ENCODE results near the gene ROBO1.

The ROBO1 gene

DNA sequence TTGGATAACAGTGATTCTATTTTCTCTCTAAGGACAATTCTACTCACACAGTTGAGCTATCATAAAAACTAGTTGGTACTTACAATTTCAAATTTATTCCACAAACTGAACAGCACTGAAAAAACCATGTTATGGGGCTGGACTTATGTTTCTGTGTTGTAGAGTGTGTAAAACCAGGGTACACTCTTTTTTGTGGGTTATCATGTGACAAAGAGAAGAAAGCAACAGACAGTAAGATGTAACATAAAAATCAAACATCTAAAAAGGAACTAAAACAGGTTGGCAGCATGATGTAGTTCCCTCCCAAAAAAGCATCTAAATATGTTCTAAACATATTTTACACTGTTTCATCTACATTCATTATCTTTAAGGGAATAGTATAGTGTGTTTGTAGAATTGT is 757.9 kb downstream of the ROBO1 start:
- no peaks in the 10 kb centered on the region for H3K27me3 Mint-ChIP-seq (ENCODE audit: low read depth, poor library complexity)
- no peaks in the 10 kb centered on the region for H3K36me3 Mint-ChIP-seq (ENCODE audit: low read depth)
- no peak for DNase-seq
- no peaks in the 10 kb centered on the region for H3K9me3 Mint-ChIP-seq
- peaks cover 90% of the 10 kb centered on the region for H3K4me1 Mint-ChIP-seq
- no peak overlapping the region for H3K27ac Mint-ChIP-seq
- no peak for TF ChIP-seq CTCF (IDR thresholded peaks at IDR 0.05)
- H3K4me3 Mint-ChIP-seq, result peak overlapping the region; percentile 43

DNA sequence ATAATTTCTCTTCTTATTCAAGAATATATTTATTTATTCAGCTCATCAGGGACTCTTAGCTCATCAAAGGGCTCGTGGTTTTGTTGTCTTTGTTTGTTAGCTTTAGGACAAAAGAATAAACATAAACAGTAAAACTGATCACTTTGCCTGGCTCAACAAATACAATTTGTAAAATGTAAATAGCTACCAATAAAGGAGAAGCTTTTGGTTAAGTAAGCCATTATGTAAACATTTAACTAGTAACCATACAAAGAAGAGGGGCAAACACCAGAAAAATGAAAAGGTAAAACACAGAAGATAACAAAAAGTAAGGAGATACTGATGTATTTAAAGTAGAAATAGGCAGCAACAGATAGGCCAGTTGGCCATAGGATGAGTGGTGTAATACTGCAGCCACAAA is 761.7 kb downstream of the ROBO1 start:
- Mint-ChIP-seq H3K27me3 (ENCODE audit: low read depth, poor library complexity) (no peaks in the 10 kb centered on the region), H3K4me1 (peaks cover 75% of the 10 kb centered on the region), H3K4me3 (peak overlapping the region; percentile 3), H3K27ac (no peak overlapping the region), H3K9me3 (no peaks in the 10 kb centered on the region), H3K36me3 (ENCODE audit: low read depth) (no peaks in the 10 kb centered on the region)
- no peak for DNase-seq
- no peak for TF ChIP-seq CTCF (IDR thresholded peaks at IDR 0.05)

- TF ChIP-seq CTCF (IDR thresholded peaks at IDR 0.05), result no peak
- Mint-ChIP-seq H3K4me3 (peak overlapping the region; percentile 46), H3K27me3 (ENCODE audit: low read depth, poor library complexity) (no peaks in the 10 kb centered on the region), H3K36me3 (ENCODE audit: low read depth) (peaks cover 10% of the 10 kb centered on the region), H3K9me3 (peaks cover 8% of the 10 kb centered on the region), H3K27ac (peak overlapping the region; percentile 73), H3K4me1 (peaks cover 65% of the 10 kb centered on the region)
- peak; percentile 24 for DNase-seq
These were observed 762.7 kb downstream of the ROBO1 start for GRCh38 chr3:79005084-79005483.

DNA sequence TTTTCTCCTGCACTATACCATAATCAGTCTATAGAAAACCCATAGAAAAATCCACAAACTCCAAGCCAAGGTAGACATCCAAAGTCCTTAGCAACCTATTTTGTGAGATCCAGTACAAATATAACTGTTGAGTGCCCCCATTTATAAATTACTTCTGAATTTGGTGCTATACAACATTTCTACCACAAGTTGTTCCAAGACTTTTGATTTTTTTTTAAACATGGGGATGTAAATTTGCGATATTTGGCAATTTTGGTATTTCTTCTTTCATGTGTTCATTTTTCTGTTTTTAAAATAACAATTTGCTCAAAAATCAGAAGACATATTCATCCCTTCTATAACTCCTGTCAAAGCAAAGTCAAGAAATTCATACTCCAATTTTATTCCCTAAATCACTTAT is 763.8 kb downstream of the ROBO1 start:
- peaks cover 19% of the 10 kb centered on the region for H3K9me3 Mint-ChIP-seq
- H3K27ac Mint-ChIP-seq, result no peak overlapping the region
- no peak overlapping the region for H3K4me3 Mint-ChIP-seq

GRCh38 chr3:79002465-79003372 is 765.1 kb downstream of the ROBO1 start:
- no peak overlapping the region for H3K4me3 Mint-ChIP-seq
- H3K4me1 Mint-ChIP-seq, result peaks cover 56% of the 10 kb centered on the region
- H3K9me3 Mint-ChIP-seq, result peaks cover 24% of the 10 kb centered on the region
- H3K27ac Mint-ChIP-seq, result peak overlapping the region; percentile 12
- no peaks in the 10 kb centered on the region for H3K27me3 Mint-ChIP-seq (ENCODE audit: low read depth, poor library complexity)
- DNase-seq, result no peak
- H3K36me3 Mint-ChIP-seq (ENCODE audit: low read depth), result peaks cover 33% of the 10 kb centered on the region
- no peak for TF ChIP-seq CTCF (IDR thresholded peaks at IDR 0.05)

More for the DNA sequence above, 763.8 kb downstream of the ROBO1 start:
- no peaks in the 10 kb centered on the region for H3K27me3 Mint-ChIP-seq (ENCODE audit: low read depth, poor library complexity)
- H3K4me1 Mint-ChIP-seq, result peaks cover 60% of the 10 kb centered on the region
- DNase-seq, result no peak
- no peak for TF ChIP-seq CTCF (IDR thresholded peaks at IDR 0.05)
- peaks cover 21% of the 10 kb centered on the region for H3K36me3 Mint-ChIP-seq (ENCODE audit: low read depth)

DNA sequence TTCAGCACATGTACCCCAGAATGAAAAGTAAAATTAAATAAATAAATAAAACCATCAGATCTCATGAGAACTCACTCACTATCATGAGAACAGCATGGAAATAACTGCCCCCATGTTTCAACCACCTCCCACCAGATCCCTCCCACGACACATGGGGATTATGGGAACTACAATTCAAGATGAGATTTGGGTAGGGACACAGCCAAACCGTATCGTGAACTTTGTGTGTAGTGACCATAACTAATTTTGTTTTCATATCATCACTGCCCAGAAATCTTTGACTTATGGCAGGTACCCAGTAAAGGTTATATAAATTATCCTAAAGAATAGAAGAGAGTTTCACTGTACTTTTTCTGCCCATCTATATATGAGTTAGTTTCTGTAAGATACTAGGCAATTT is 766.5 kb downstream of the ROBO1 start:
- no peaks in the 10 kb centered on the region for H3K27me3 Mint-ChIP-seq (ENCODE audit: low read depth, poor library complexity)
- DNase-seq, result no peak
- H3K4me1 Mint-ChIP-seq, result peaks cover 56% of the 10 kb centered on the region
- H3K9me3 Mint-ChIP-seq, result peaks cover 24% of the 10 kb centered on the region
- peaks cover 48% of the 10 kb centered on the region for H3K36me3 Mint-ChIP-seq (ENCODE audit: low read depth)
- TF ChIP-seq CTCF (IDR thresholded peaks at IDR 0.05), result no peak
- no peak overlapping the region for H3K27ac Mint-ChIP-seq
- no peak overlapping the region for H3K4me3 Mint-ChIP-seq
